ENCODE data around the gene STRIP1.
A peak's percentile ranks its signal among the peaks of the same experiment; 100 is the strongest.

Gene STRIP1

DNA sequence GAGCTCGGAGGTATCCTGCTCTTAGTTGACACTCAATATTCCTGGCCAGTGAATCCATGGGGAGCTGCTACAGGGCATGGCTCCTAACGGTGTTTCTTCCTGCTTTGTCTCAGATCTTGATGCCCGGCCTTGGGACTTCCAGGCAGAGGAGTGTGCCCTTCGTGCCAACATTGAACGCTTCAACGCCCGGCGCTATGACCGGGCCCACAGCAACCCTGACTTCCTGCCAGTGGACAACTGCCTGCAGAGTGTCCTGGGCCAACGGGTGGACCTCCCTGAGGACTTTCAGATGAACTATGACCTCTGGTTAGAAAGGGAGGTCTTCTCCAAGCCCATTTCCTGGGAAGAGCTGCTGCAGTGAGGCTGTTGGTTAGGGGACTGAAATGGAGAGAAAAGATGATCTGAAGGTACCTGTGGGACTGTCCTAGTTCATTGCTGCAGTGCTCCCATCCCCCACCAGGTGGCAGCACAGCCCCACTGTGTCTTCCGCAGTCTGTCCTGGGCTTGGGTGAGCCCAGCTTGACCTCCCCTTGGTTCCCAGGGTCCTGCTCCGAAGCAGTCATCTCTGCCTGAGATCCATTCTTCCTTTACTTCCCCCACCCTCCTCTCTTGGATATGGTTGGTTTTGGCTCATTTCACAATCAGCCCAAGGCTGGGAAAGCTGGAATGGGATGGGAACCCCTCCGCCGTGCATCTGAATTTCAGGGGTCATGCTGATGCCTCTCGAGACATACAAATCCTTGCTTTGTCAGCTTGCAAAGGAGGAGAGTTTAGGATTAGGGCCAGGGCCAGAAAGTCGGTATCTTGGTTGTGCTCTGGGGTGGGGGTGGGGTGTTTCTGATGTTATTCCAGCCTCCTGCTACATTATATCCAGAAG is 19.4 kb downstream of the STRIP1 start:
- peak; percentile 17 for DNase-seq

- DNase-seq, result no peak
Observed at GRCh38 chr1:110055493-110056284, 21.3 kb downstream of the STRIP1 start.

GRCh38 chr1:110056285-110056683 is 21.9 kb downstream of the STRIP1 start:
- no peak for DNase-seq

- no peak for DNase-seq
Observed at GRCh38 chr1:110056776-110057175, 22.4 kb downstream of the STRIP1 start.

DNA sequence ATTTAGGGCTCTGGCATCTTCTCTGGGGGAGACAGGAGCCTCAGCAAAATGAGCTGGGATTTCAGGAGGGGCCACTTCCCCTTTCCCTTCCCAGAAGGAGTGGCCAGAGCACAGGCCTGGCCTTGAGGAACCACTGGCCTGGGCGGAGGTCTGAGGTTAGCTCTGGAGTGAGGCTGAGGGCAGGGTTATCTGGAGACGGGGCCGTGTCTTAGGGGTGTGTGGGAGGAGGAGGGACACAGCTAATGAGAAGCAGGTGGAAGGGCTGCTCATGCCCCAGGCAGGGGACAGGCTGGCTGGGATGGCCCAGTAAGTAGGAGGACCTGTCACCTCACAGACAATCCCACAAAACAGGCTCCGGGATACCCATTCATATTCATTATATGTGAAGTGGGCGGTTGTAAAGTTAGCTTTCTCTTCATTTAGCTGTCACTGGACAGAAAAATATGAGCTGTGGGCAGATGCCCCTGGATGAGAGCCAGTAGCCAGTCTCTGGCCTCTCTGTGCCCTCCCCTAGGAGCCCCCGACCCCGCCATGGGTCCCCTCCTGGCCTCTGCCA is 23.6 kb downstream of the STRIP1 start:
- DNase-seq, result no peak

DNA sequence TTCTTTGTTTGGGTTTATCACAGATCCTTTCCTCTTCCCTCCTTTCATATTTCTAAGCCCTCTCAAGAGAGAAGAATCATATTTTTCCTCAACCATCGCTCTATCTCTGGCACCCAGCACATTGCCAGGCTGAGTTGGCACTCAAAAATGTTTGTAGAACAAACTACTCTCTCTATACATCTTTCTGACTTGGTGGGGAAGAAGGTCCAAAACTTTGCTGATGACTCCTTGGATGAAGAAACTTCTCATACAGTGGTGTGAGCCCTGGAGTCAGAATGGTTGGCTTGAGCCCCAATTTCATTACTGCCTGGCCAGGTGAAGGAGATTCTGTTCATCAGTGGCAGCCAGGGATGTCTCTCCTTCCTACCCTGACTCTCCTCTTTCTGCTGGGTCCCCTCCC is 24.2 kb downstream of the STRIP1 start:
- no peak for DNase-seq

GRCh38 chr1:110059133-110059863 is 24.9 kb downstream of the STRIP1 start:
- no peak for DNase-seq

GRCh38 chr1:110060034-110060661 is 25.7 kb downstream of the STRIP1 start:
- peak; percentile 4 for DNase-seq

- no peak for DNase-seq
Observed at GRCh38 chr1:110060662-110061060, 26.2 kb downstream of the STRIP1 start.

- DNase-seq, result no peak
Observed at GRCh38 chr1:110061341-110061740, 26.9 kb downstream of the STRIP1 start.

GRCh38 chr1:110062612-110063011 is 28.2 kb downstream of the STRIP1 start:
- DNase-seq, result no peak

DNA sequence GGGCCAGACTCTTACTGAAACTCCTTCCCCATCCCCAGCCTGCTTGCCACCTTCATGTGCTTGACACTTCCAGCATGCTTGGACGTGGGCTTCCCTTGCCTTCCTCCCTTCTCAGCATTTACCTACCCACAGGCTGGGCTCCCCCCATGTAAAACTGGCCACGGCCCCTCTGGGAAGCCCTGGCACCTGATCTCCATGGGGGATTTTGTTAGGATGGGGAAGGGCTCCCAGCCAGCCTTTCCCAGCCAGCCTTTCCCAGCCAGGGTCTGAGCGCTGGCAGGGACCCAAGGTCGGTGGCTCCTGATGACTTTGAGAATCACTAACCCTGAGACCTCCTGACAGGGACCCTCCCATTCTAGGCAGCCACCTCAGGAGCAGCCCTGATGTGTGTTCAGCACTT is 29.4 kb downstream of the STRIP1 start:
- no peak for DNase-seq

DNA sequence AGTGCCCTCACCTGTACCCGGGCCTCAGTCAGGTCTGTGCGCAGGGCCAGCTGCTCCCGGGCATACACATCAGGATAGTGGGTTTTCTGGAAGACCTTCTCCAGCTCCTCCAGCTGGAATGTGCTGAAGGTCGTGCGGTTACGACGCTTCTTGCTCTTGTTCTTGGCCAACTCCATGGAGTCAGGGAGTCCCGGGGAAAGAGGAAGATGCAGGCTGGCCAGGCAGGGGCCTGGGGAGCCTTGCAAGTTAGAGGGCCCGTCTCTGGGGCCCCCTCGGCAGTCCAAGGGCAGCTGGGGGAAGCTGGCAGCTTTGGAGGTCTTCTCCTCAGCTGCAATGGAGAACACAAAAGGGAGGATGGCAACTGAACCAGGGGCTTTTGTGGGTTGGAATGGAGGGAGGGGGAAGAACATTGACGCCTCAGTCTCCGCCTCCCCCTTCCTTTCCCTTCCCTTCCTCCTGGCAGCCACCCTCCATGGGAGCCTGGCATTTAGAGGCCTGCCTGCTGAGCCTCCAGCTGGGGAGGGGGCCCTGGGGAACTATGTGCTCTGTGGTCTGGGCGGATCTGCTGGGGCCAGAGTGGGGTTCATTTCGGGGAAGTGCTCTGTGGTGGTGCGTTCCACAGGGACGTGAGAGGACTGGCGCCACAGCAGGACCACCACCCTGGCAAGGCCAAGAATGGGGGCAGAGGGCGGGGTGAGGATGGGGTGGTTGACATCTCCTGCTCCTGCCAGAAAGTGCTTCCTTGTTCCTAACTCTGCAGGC is 30.3 kb downstream of the STRIP1 start:
- no peak for DNase-seq

GRCh38 chr1:110065841-110066240 is 31.4 kb downstream of the STRIP1 start:
- no peak for DNase-seq

DNA sequence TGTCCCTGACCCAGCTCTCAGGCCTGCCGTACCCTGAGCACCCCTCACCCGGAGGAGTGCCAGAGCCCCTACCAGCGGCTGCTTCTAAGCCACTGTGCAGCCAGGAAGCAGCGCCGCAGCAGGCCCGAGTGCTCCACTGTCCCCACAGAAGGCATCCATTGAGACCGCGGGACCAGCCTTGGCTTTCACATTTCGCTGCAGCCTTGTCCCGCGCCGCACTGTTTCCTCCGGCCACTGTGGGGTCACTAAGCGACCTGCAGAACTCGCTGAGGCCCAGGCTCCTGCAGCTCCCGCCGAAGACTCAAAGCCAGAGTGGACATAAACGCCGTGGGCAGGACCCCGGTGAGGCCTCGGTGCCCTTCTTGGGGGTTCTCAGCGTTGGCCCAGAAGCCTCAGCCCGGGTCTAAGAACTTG is 33.1 kb downstream of the STRIP1 start:
- no peak for DNase-seq

- DNase-seq, result no peak
Observed at GRCh38 chr1:110067893-110068645, 33.6 kb downstream of the STRIP1 start.

- no peak for DNase-seq
Observed at GRCh38 chr1:110068646-110069403, 34.4 kb downstream of the STRIP1 start.

DNA sequence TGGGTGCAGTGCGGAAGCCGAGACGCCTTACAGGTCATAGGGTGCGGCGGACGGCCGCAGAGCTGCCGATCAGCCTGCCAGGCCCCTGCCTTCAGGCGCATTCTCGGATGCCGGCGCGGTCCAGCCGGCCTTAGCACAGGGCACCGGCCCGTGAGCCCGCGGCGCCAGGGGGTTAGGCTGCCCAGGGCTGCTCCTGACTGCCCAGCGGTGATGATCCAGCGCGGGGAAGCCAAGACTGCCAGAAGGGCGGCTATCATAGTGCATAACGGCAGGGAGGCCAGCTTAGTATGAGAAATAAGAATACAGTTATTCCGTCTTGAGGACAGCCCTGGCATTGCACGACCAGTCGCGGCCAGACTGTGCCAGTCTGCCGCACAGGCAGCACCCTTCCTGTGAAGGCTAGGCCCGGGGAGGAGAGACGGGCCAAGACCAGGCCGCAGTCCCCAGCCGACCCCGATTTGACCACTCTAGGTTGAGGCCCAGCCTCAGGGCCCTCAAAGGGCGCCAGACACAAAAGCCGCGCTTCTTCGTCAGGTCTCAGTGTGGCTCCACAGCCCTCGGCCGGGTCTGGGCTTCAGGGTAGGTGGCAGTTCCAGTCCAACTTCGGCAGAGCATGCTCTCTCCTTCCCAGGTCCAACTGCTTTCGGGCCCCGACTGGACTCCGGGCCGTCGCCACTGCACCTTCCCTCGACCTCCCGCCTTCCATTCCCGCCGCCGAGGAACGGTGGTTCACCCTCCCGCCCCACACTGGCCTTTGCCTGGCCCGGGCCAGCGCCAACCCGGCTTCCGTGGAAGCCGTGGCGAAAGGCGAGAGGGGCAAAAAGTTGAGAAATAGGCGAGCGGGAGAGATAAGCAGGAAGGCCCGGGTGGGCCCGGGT is 35.2 kb downstream of the STRIP1 start:
- DNase-seq, result no peak

- DNase-seq, result no peak
Observed at GRCh38 chr1:110070282-110070669, 35.9 kb downstream of the STRIP1 start.
